ENCODE results near the gene LRRC74A. TPM values are rescaled to one million over a fixed set of nuclear protein-coding genes. Genes with fewer than 3 reads are reported as not detected.

Gene LRRC74A
- total RNA-seq, 4 donors from 2014 or later, result not detected

DNA sequence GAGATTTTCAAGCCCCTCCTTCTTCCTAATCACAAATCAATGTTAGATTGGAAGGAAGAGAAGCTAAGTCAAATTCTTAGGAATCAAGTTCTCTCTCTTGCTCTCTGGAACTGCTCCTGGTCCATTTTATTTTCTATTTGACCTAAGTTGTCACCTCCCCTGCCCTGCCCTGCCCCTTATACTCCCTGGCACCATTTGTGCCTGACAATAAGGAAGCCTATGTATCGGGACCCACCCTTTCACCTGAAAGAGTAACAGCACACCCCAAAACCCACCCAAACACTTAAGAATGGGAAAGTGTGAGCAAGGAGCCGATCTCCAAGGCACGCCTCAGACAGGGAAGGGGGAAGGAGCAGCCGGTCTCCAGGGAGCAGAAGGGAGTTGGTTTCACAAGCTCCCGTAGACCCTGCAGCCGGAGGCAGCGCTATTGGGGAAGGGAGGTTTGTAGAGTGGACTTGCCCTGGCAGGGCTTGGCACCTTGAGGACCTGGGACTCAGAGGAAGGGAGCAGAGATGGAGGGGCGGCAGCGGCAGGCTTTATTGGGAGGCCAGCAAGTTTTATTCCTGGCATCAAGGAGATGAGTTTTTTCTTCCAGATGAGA, 1.6 kb downstream of the LRRC74A start:
- Histone ChIP-seq H3K9me3 (no peaks in the 10 kb centered on the region), H3K27me3 (no peaks in the 10 kb centered on the region), H3K4me3 (replicated peaks in 1 of 3) (no peak overlapping the region), H3K36me3 (no peaks in the 10 kb centered on the region), H3K4me1 (peaks cover 12 to 17% of the 10 kb centered on the region in 2 donors), H3K27ac (no peak overlapping the region)
- no peak for DNase-seq
- 44 to 81% methylated on average over 9 of the region's 9 CpGs for WGBS, 2 donors
- TF ChIP-seq, protein P1, sequence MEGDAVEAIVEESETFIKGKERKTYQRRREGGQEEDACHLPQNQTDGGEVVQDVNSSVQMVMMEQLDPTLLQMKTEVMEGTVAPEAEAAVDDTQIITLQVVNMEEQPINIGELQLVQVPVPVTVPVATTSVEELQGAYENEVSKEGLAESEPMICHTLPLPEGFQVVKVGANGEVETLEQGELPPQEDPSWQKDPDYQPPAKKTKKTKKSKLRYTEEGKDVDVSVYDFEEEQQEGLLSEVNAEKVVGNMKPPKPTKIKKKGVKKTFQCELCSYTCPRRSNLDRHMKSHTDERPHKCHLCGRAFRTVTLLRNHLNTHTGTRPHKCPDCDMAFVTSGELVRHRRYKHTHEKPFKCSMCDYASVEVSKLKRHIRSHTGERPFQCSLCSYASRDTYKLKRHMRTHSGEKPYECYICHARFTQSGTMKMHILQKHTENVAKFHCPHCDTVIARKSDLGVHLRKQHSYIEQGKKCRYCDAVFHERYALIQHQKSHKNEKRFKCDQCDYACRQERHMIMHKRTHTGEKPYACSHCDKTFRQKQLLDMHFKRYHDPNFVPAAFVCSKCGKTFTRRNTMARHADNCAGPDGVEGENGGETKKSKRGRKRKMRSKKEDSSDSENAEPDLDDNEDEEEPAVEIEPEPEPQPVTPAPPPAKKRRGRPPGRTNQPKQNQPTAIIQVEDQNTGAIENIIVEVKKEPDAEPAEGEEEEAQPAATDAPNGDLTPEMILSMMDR (IDR thresholded peaks at IDR 0.05), result no peak
- no peak for TF ChIP-seq POLR2A (IDR thresholded peaks at IDR 0.05)
- intact Hi-C loops (cut with DNase I), result no loop called here

DNA sequence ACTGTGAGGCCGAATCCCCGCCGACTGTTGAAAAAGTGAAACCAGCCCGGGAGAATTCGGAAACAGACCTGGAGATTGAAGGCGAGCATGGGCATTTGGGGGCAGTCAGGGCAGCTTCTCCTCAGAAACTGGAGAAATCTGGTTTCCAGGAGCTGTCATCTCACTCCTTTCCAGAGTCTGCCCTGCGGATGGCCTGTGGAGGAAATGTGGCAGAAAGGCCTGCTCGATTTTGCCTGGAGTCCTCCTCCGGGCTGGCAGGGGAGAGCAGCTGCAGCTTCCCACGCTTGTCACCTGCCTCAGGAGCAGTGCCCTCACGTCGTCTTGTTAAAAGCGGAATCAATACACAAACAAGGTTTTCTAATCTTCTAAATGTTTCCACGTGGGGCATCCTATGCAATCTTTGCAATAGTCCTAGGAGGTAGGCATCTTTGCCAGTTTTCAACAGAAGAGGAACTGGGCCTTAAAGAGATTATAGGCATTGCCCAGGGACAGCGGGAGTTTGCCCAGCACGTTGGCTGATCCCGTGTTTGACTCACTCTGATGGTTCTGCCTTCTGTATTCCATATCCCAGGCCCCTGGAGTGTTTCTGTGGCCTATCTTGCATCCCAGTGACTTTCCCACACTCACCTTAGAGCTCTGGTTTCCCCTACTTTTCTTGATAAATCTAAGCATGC, 2.3 kb downstream of the LRRC74A start:
- Histone ChIP-seq H3K36me3 (no peaks in the 10 kb centered on the region), H3K27ac (no peak overlapping the region), H3K4me1 (peaks cover 12 to 17% of the 10 kb centered on the region in 2 donors), H3K4me3 (replicated peaks in 1 of 3) (no peak overlapping the region), H3K27me3 (no peaks in the 10 kb centered on the region), H3K9me3 (no peaks in the 10 kb centered on the region)
- 73 to 82% methylated on average over 17 of the region's 17 CpGs for WGBS, 2 donors
- no peak for TF ChIP-seq POLR2A (IDR thresholded peaks at IDR 0.05)
- TF ChIP-seq, protein P1 (IDR thresholded peaks at IDR 0.05), result no peak
- intact Hi-C loops (cut with DNase I), result no loop called here
- no peak for DNase-seq

DNA sequence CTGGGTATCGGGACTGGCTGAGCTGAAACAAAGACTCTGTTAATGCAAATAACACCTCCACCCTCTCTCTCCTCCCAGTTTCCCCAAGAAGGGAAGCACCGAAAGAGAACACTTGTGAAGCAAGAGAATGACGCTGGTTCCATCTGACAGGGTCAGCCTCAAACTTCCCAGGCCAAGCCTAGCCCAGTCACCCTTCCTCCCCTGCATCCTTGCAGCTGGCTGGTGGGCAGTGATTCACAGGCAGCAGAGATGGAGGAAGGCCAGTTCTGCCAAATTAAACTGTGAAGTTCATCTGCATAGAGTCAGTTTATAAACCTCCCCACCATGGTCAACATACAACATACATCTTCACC, 2.8 kb downstream of the LRRC74A start:
- WGBS, 2 donors, result 51 to 62% methylated on average over 3 of the region's 3 CpGs
- no peak for DNase-seq
- no peak for TF ChIP-seq POLR2A (IDR thresholded peaks at IDR 0.05)
- TF ChIP-seq, protein P1 (IDR thresholded peaks at IDR 0.05), result no peak
- Histone ChIP-seq H3K27ac (no peak overlapping the region), H3K4me3 (replicated peaks in 1 of 3) (no peak overlapping the region), H3K9me3 (no peaks in the 10 kb centered on the region), H3K4me1 (peaks cover 12 to 17% of the 10 kb centered on the region in 2 donors), H3K36me3 (no peaks in the 10 kb centered on the region), H3K27me3 (no peaks in the 10 kb centered on the region)
- intact Hi-C loops (cut with DNase I), result no loop called here

DNA sequence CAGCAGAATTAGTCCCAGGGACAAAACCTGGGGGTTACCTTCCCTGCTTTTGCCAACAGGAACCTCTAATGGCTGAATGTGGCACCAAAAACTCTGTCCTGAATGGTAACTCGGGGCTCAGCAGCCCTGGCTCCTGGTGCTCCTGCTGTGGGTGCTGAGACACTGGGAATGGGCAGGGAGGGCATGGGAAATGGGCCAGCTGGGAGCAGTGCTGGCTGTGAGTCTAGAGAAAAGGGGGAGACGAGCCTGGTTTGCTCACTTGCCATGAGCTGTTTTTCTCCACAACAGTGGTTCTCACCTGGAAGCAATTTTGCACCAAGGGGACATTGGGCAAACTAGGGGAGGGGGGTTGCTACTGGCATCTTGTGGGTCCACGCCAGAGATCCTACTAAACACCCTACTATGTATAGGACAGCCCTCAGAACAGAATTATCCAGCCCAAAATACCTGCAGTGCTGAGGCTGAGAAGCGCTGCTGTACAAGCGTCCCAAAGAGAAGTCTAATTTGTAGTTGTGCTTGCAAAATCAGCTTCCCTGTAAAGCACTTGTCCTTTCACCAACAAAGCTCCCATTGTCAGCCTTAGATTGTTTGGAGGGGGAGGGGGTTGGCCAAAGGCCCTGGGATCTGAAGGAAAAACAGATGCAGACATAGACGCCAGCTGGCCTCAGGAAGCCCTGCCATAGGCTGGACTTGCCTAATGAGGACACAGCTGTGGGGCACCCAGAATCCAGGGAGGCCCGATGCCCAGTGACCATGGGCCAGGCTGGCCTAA, 3.6 kb downstream of the LRRC74A start:
- H3K9me3 ChIP-seq, result no peaks in the 10 kb centered on the region
- H3K4me1 ChIP-seq, result peaks cover 12 to 17% of the 10 kb centered on the region in 2 donors
- intact Hi-C loops (cut with DNase I), result no loop called here
- WGBS, 2 donors, result 46 to 47% methylated on average over 7 of the region's 7 CpGs
- peak; percentile 49 to 53 for DNase-seq
- no peak overlapping the region for H3K4me3 ChIP-seq (replicated peaks in 1 of 3)
- no peak for TF ChIP-seq POLR2A (IDR thresholded peaks at IDR 0.05)
- TF ChIP-seq, protein P1 (IDR thresholded peaks at IDR 0.05), result no peak
- H3K27ac ChIP-seq, result no peak overlapping the region
- no peaks in the 10 kb centered on the region for H3K27me3 ChIP-seq
- H3K36me3 ChIP-seq, result no peaks in the 10 kb centered on the region

DNA sequence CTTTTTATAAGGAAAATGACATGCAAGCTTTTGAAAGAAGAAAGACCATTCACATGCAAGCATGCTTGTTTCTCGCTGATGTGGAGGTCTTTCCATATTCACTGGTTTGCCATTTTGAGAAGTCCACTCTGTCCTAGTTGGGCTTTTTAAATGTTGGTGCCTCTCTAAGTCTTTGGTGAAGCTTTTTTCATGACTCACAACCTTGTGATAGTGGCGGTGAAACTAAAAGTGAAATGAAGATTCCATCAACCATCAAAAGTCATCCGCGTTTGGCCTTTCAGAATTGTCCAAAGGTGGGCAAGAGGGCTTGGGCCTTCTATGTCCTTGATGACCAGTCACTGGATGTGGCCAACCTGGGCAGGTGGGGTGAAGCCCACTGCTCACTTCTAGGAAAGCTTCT, 4.3 kb downstream of the LRRC74A start:
- peaks cover 12 to 17% of the 10 kb centered on the region in 2 donors for H3K4me1 ChIP-seq
- no peaks in the 10 kb centered on the region for H3K27me3 ChIP-seq
- H3K27ac ChIP-seq, result no peak overlapping the region
- no peaks in the 10 kb centered on the region for H3K9me3 ChIP-seq
- intact Hi-C loops (cut with DNase I), result no loop called here
- no peak overlapping the region for H3K4me3 ChIP-seq (replicated peaks in 1 of 3)
- WGBS, 2 donors, result 95 to 97% methylated on average over 4 of the region's 4 CpGs
- DNase-seq, result no peak
- H3K36me3 ChIP-seq, result no peaks in the 10 kb centered on the region
- no peak for TF ChIP-seq POLR2A (IDR thresholded peaks at IDR 0.05)
- TF ChIP-seq, protein P1 (IDR thresholded peaks at IDR 0.05), result no peak

All from thyroid gland (tissue), 4 donors.